Activated naive CD8-positive, alpha-beta T cell treated with anti-CD3 and anti-CD28 coated beads, Interleukin-2, amount 10 ng/mL, durations not matched to agents 7 days and 5 days (primary cell): Measurements from ENCODE around the gene EYA2. TPM values are rescaled to one million over a fixed set of nuclear protein-coding genes. Genes with fewer than 3 reads are reported as not detected.
"Not testable (repeated sequence)": the region's sequence is repeated elsewhere in the genome, so short reads cannot be mapped to it uniquely, and the experiment has no call there.

Source experiments
- ATAC-seq: fragments of 150-1000 bp; cut with Tn5 transposase; one replicate; pipeline ENCODE4 v1.10.0; 2021; ENCODE audit warnings: low read depth, moderate library complexity
- POLR2A ChIA-PET: fragments of 350-600 bp; sonication (Branson Sonifier 250); formaldehyde crosslinking; loops from one replicate; lab custom pipeline; 2021; ENCODE audit warnings: antibody characterized with exemption; lab: Charles Lee
- DNase-seq: peaks from one replicate; pipeline ENCODE4 v3.0.0; 2021
- H3K27ac Mint-ChIP-seq: one replicate; pipeline ENCODE4 v1.8.0; 2022; ENCODE audit warnings: mild to moderate bottlenecking, mixed read lengths
- H3K27me3 Mint-ChIP-seq: one replicate; pipeline ENCODE4 v1.8.0; 2022; ENCODE audit warnings: mild to moderate bottlenecking, moderate library complexity, mixed read lengths
- H3K36me3 Mint-ChIP-seq: one replicate; pipeline ENCODE4 v1.8.0; 2021; ENCODE audit warnings: mild to moderate bottlenecking, mixed read lengths
- H3K4me1 Mint-ChIP-seq: one replicate; pipeline ENCODE4 v1.8.0; 2021; ENCODE audit warnings: mixed read lengths
- H3K4me3 Mint-ChIP-seq: one replicate; pipeline ENCODE4 v1.8.0; 2022; ENCODE audit warnings: mild to moderate bottlenecking, moderate library complexity, mixed read lengths
- H3K9me3 Mint-ChIP-seq: one replicate; pipeline ENCODE4 v1.8.0; 2021; ENCODE audit warnings: mixed read lengths
- total RNA-seq, 2 experiments: library from RNA; stranded (reverse); gene quantifications; one replicate each; pipeline ENCODE4 v1.2.3, GENCODE V29; 2021

Gene EYA2
- total RNA-seq, 2 experiments from 2014 or later: not detected

DNA sequence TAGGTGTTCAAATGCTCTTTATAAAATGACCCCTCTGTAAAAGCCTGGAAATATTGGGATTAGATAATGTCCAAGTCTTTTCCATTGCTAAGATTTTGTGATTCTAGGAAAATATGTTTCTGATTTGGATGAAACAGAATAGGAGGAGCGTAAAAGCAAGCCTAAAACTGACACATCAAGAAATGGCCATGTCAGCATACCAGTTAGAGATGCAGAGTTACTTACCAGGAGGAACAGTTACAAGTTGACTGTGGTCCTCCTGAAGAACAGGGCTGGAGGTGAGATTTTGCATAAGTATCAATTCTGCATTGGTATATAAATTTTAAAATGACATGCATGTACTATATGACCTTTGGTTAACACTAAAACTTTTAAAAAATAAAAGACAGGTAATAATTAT is 35.3 kb downstream of the EYA2 start:
- POLR2A ChIA-PET: no interaction called here
- Mint-ChIP-seq H3K27ac (no peak overlapping the region), H3K4me1 (no peaks in the 10 kb centered on the region), H3K9me3 (no peaks in the 10 kb centered on the region), H3K27me3 (peaks cover 25% of the 10 kb centered on the region), H3K4me3 (no peak overlapping the region), H3K36me3 (no peaks in the 10 kb centered on the region)
- DNase-seq (no peak), ATAC-seq (no peak)

- Mint-ChIP-seq H3K27me3 (peaks cover 20% of the 10 kb centered on the region), H3K4me1 (no peaks in the 10 kb centered on the region), H3K27ac (no peak overlapping the region), H3K36me3 (no peaks in the 10 kb centered on the region), H3K9me3 (no peaks in the 10 kb centered on the region), H3K4me3 (no peak overlapping the region)
- POLR2A ChIA-PET: no interaction called here
- ATAC-seq (no peak), DNase-seq (no peak)
Measured at GRCh38 chr20:46930640-46931339, 36.1 kb downstream of the EYA2 start.

- Mint-ChIP-seq H3K27ac (no peak overlapping the region), H3K4me3 (no peak overlapping the region), H3K4me1 (no peaks in the 10 kb centered on the region), H3K9me3 (no peaks in the 10 kb centered on the region), H3K36me3 (no peaks in the 10 kb centered on the region), H3K27me3 (peaks cover 18% of the 10 kb centered on the region)
- ATAC-seq: no peak
- no peak for DNase-seq
- POLR2A ChIA-PET: no interaction called here
Measured at GRCh38 chr20:46931699-46932098, 37.1 kb downstream of the EYA2 start.

GRCh38 chr20:46932439-46932838 is 37.8 kb downstream of the EYA2 start:
- H3K9me3 Mint-ChIP-seq, H3K36me3 Mint-ChIP-seq, POLR2A ChIA-PET, H3K4me3 Mint-ChIP-seq, DNase-seq, H3K27ac Mint-ChIP-seq, ATAC-seq, H3K4me1 Mint-ChIP-seq: not testable (repeated sequence)
- H3K27me3 Mint-ChIP-seq: peaks cover 18% of the 10 kb centered on the region

- Mint-ChIP-seq H3K27me3 (peaks cover 18% of the 10 kb centered on the region), H3K9me3 (no peaks in the 10 kb centered on the region), H3K4me1 (no peaks in the 10 kb centered on the region), H3K27ac (no peak overlapping the region), H3K36me3 (no peaks in the 10 kb centered on the region), H3K4me3 (no peak overlapping the region)
- POLR2A ChIA-PET: no interaction called here
- ATAC-seq (no peak), DNase-seq (no peak)
Measured at GRCh38 chr20:46933150-46933549, 38.5 kb downstream of the EYA2 start.

DNA sequence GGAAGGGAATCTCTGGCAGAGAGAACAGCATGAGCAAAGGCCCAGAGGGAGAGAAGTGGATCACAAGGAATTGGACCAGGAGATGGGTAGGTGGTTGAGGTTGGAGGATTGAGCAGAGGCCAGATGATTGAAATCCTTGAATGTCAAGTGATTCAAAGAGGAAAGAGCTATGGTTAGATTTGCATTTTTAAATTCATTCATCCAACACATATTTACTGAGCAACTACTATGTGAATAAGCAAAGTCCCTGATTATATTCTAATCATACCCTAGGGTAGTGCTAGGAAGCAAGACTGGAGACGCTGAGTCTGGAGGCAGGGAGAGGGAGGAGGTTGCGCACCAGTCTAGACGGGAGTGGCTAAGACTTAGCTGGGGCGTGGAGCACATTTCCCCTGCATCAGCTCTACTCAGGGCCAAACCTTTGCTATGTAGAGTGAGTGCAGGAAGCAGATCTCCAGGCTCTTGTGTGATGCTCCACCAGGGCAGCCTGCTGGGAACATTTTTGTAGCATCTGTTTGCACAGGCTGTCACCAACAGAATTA is 40.2 kb downstream of the EYA2 start:
- Mint-ChIP-seq H3K27ac (no peak overlapping the region), H3K4me1 (no peaks in the 10 kb centered on the region), H3K9me3 (no peaks in the 10 kb centered on the region), H3K4me3 (no peak overlapping the region), H3K27me3 (peaks cover 13% of the 10 kb centered on the region), H3K36me3 (no peaks in the 10 kb centered on the region)
- DNase-seq: no peak
- ATAC-seq: no peak
- POLR2A ChIA-PET: no interaction called here

GRCh38 chr20:46935394-46936017 is 40.9 kb downstream of the EYA2 start:
- Mint-ChIP-seq H3K9me3 (no peaks in the 10 kb centered on the region), H3K4me1 (no peaks in the 10 kb centered on the region), H3K27ac (no peak overlapping the region), H3K36me3 (no peaks in the 10 kb centered on the region), H3K27me3 (peaks cover 8% of the 10 kb centered on the region), H3K4me3 (no peak overlapping the region)
- POLR2A ChIA-PET: no interaction called here
- no peak for DNase-seq
- no peak for ATAC-seq

GRCh38 chr20:46936415-46937156 is 41.9 kb downstream of the EYA2 start:
- no peaks in the 10 kb centered on the region for H3K4me1 Mint-ChIP-seq
- ATAC-seq: no peak
- no peak overlapping the region for H3K27ac Mint-ChIP-seq
- no peaks in the 10 kb centered on the region for H3K36me3 Mint-ChIP-seq
- POLR2A ChIA-PET: no interaction called here
- H3K4me3 Mint-ChIP-seq: no peak overlapping the region
- peaks cover 9% of the 10 kb centered on the region for H3K27me3 Mint-ChIP-seq
- DNase-seq: no peak
- H3K9me3 Mint-ChIP-seq: no peaks in the 10 kb centered on the region

DNA sequence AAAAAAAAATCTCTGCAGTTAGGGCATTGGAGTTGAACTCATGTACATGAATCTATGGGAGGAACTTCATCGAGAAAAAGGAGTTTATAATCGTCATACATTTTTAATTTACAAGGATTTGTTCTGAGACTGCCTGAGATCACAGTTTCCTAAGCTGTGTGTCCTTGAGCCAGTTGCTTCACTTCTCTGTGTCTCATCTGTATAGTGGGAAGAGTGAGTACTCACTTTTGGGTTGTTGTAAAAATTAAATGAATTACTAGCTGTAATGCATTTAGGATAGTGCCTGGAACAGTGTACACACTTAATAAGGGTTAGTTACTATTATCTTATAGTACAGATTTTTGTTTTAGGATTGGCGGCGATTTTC is 42.5 kb downstream of the EYA2 start:
- POLR2A ChIA-PET: no interaction called here
- Mint-ChIP-seq H3K9me3 (no peaks in the 10 kb centered on the region), H3K36me3 (no peaks in the 10 kb centered on the region), H3K27ac (no peak overlapping the region), H3K4me3 (no peak overlapping the region), H3K4me1 (no peaks in the 10 kb centered on the region), H3K27me3 (peaks cover 9% of the 10 kb centered on the region)
- ATAC-seq (no peak), DNase-seq (no peak)

- POLR2A ChIA-PET: no interaction called here
- Mint-ChIP-seq H3K27me3 (peaks cover 9% of the 10 kb centered on the region), H3K4me3 (no peak overlapping the region), H3K4me1 (no peaks in the 10 kb centered on the region), H3K27ac (no peak overlapping the region), H3K36me3 (no peaks in the 10 kb centered on the region), H3K9me3 (no peaks in the 10 kb centered on the region)
- no peak for DNase-seq
- no peak for ATAC-seq
Measured at GRCh38 chr20:46937533-46938226, 43.0 kb downstream of the EYA2 start.

- ATAC-seq: no peak
- Mint-ChIP-seq H3K27me3 (peaks cover 9% of the 10 kb centered on the region), H3K4me3 (no peak overlapping the region), H3K4me1 (no peaks in the 10 kb centered on the region), H3K27ac (no peak overlapping the region), H3K9me3 (no peaks in the 10 kb centered on the region), H3K36me3 (no peaks in the 10 kb centered on the region)
- DNase-seq: no peak
- POLR2A ChIA-PET: no interaction called here
Measured at GRCh38 chr20:46938434-46938833, 43.8 kb downstream of the EYA2 start.

GRCh38 chr20:46939031-46939965 is 44.7 kb downstream of the EYA2 start:
- POLR2A ChIA-PET: interaction anchor here (1.4 kb wide), 1 partner anchor 52 kb away, joined by 3 read pairs; no protein-coding TSS in a partner anchor
- Mint-ChIP-seq H3K4me3 (no peak overlapping the region), H3K27me3 (peaks cover 9% of the 10 kb centered on the region), H3K27ac (no peak overlapping the region), H3K9me3 (no peaks in the 10 kb centered on the region), H3K4me1 (no peaks in the 10 kb centered on the region), H3K36me3 (no peaks in the 10 kb centered on the region)
- DNase-seq: no peak
- ATAC-seq: no peak
